ENCODE measurements around the gene LDLRAD4.

The LDLRAD4 gene

DNA sequence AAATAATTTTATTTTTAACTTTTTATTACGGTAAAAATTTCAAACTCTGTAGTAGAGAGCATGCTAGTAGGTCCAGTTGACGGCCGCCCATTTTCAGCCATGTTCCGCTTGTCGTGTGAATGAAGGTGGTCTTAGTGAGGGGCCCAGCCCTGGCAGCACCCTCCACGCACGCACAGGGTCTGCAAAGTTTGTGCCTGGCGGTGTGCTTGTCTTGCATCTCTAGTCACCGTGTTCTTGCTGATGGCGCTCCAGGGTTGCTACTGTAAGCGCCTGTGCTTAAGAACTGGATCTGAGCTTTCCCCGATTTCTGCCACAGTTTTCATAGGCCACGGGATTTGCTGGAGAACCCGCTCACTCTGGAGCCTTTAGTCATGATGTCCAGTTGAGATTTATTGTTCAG, 28.9 kb downstream of the LDLRAD4 start:
- TF ChIP-seq SP1 (IDR thresholded peaks at IDR 0.05): no peak
- no peak for TF ChIP-seq HDGF (IDR thresholded peaks at IDR 0.05; ENCODE audit: borderline replicate concordance)
- no peak for TF ChIP-seq FOXM1 (IDR thresholded peaks at IDR 0.05; ENCODE audit: borderline replicate concordance)
- no peak for TF ChIP-seq CTBP1 (IDR thresholded peaks at IDR 0.05; ENCODE audit: borderline replicate concordance)
- TF ChIP-seq LEF1 (IDR thresholded peaks at IDR 0.05; ENCODE audit: borderline replicate concordance): no peak
- no peak for TF ChIP-seq FOXA1 (IDR thresholded peaks at IDR 0.05)
- TF ChIP-seq L3MBTL2 (conservative IDR thresholded peaks at IDR 0.05): no peak
- TF ChIP-seq, protein P1, sequence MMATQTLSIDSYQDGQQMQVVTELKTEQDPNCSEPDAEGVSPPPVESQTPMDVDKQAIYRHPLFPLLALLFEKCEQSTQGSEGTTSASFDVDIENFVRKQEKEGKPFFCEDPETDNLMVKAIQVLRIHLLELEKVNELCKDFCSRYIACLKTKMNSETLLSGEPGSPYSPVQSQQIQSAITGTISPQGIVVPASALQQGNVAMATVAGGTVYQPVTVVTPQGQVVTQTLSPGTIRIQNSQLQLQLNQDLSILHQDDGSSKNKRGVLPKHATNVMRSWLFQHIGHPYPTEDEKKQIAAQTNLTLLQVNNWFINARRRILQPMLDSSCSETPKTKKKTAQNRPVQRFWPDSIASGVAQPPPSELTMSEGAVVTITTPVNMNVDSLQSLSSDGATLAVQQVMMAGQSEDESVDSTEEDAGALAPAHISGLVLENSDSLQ (IDR thresholded peaks at IDR 0.05): no peak
- no peak for DNase-seq (ENCODE audit: extremely low spot score)
- CTCF ChIA-PET: no interaction called here
- POLR2A ChIA-PET: no interaction called here

DNA sequence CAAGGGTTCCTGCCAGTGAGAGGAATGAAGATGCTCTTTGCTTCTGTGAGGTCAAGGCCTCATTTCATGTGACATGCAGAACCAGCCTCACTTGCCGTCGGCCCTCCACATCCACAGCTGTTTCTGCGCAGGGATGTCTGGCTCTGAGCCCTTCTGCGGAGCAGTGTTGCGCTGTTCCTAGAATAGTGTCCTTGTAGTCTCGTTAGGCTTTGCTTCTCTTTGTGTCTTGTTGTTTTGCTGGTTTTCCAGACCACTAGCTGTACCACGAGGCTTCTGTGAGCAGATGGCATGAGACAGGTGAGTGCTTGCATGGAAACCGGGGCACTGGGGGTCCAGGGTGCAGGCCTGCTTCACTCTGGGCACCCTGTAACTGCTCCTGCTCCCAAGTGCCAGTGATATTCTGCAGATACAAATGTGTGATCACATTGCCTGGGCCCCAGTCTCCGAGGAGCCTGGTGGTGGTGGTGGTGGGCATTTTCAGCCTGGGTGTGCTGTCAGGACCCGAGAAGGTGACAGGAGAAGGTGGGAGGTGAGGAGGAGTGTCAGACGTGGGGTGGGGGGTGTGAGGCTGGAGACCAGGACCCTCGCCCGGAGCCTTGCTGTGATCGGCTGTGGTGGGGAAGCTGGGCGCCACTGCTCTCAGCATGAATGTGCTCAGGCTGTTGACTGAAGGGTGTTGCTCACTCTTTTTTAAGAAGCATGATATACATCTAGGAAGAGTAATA, 34.3 kb downstream of the LDLRAD4 start:
- DNase-seq (ENCODE audit: extremely low spot score): no peak
- CTCF ChIA-PET: no interaction called here
- POLR2A ChIA-PET: no interaction called here
- TF ChIP-seq FOXK2 (IDR thresholded peaks at IDR 0.05) (no peak), FOXA1 (IDR thresholded peaks at IDR 0.05) (no peak), BHLHE40 (IDR thresholded peaks at IDR 0.05; ENCODE audit: borderline replicate concordance) (no peak), FOXM1 (IDR thresholded peaks at IDR 0.05; ENCODE audit: borderline replicate concordance) (no peak), ELF4 (IDR thresholded peaks at IDR 0.05) (no peak), ARNT (IDR thresholded peaks at IDR 0.05) (no peak), CTBP1 (IDR thresholded peaks at IDR 0.05; ENCODE audit: borderline replicate concordance) (no peak)

GRCh38 chr18:13253786-13254688, 35.5 kb downstream of the LDLRAD4 start:
- TF ChIP-seq NFRKB (IDR thresholded peaks at IDR 0.05) (no peak), BHLHE40 (IDR thresholded peaks at IDR 0.05; ENCODE audit: borderline replicate concordance) (no peak), L3MBTL2 (conservative IDR thresholded peaks at IDR 0.05) (no peak), LEF1 (IDR thresholded peaks at IDR 0.05; ENCODE audit: borderline replicate concordance) (no peak), FOXA1 (IDR thresholded peaks at IDR 0.05) (no peak), FOXK2 (IDR thresholded peaks at IDR 0.05) (no peak), FOXM1 (IDR thresholded peaks at IDR 0.05; ENCODE audit: borderline replicate concordance) (no peak), HDGF (IDR thresholded peaks at IDR 0.05; ENCODE audit: borderline replicate concordance) (no peak), ZNF384 (IDR thresholded peaks at IDR 0.05) (no peak), SP1 (IDR thresholded peaks at IDR 0.05) (no peak), ARNT (IDR thresholded peaks at IDR 0.05) (no peak), TARDBP (IDR thresholded peaks at IDR 0.05) (no peak), CTBP1 (IDR thresholded peaks at IDR 0.05; ENCODE audit: borderline replicate concordance) (no peak), ELF4 (IDR thresholded peaks at IDR 0.05) (no peak), SUZ12 (IDR thresholded peaks at IDR 0.05) (no peak)
- TF ChIP-seq, protein P1 (IDR thresholded peaks at IDR 0.05): no peak
- ChIA-PET POLR2A (no interaction called here), CTCF (no interaction called here)
- DNase-seq (ENCODE audit: extremely low spot score): no peak

GRCh38 chr18:13254971-13255927, 36.7 kb downstream of the LDLRAD4 start:
- TF ChIP-seq SP1 (IDR thresholded peaks at IDR 0.05): no peak
- no peak for TF ChIP-seq NFRKB (IDR thresholded peaks at IDR 0.05)
- POLR2A ChIA-PET: no interaction called here
- no peak for DNase-seq (ENCODE audit: extremely low spot score)
- CTCF ChIA-PET: no interaction called here

DNA sequence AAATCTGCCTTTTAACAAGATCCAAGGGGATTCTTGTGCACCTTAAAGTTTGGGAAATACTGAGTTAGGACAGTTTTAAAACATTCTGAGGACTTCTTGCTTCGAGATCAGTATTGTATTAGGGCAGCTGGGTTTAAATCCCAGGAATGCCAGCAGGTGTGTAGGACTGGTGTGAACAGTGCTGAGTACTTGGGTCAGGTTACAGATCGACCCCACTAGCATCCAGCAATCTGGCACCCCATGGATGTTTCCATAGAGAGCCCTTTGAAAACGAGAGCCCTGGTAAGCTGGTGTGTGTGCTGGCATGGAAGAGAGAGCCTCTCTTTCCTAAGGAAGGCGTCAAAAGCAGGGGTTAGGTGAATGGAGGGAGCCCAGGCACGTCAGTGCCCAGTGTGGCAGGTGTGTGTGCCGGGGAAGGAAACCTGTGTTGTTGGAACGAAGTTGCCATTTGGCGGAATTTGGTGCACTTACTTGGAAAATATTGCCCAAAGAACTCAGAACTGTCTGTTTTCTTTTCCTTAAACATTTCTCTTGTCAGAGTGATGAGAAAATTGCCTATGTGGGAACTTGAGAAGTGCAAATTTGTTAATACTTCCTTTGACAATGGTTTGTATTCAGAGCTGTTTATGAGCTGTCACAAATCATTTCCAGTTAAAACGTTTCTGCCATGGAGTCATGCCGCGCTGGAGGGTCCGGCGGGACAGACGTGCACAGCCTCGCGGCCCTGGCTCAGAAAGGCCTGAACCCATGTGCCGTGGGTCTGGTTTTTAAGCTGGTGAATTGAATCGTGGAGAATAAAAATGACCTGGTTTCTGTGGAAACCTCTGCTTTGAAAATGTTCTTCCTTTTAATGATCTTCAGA, 38.1 kb downstream of the LDLRAD4 start:
- DNase-seq (ENCODE audit: extremely low spot score): no peak
- POLR2A ChIA-PET: no interaction called here
- TF ChIP-seq FOXA1 (IDR thresholded peaks at IDR 0.05): no peak
- no peak for TF ChIP-seq SUZ12 (IDR thresholded peaks at IDR 0.05)
- TF ChIP-seq CTBP1 (IDR thresholded peaks at IDR 0.05; ENCODE audit: borderline replicate concordance): no peak
- TF ChIP-seq TARDBP (IDR thresholded peaks at IDR 0.05): no peak
- TF ChIP-seq SP1 (IDR thresholded peaks at IDR 0.05): no peak
- TF ChIP-seq FOXM1 (IDR thresholded peaks at IDR 0.05; ENCODE audit: borderline replicate concordance): no peak
- no peak for TF ChIP-seq BHLHE40 (IDR thresholded peaks at IDR 0.05; ENCODE audit: borderline replicate concordance)
- TF ChIP-seq LEF1 (IDR thresholded peaks at IDR 0.05; ENCODE audit: borderline replicate concordance): no peak
- no peak for TF ChIP-seq ARNT (IDR thresholded peaks at IDR 0.05)
- no peak for TF ChIP-seq NFRKB (IDR thresholded peaks at IDR 0.05)
- no peak for TF ChIP-seq ELF4 (IDR thresholded peaks at IDR 0.05)
- no peak for TF ChIP-seq ZNF384 (IDR thresholded peaks at IDR 0.05)
- no peak for TF ChIP-seq L3MBTL2 (conservative IDR thresholded peaks at IDR 0.05)
- no peak for TF ChIP-seq HDGF (IDR thresholded peaks at IDR 0.05; ENCODE audit: borderline replicate concordance)
- TF ChIP-seq FOXK2 (IDR thresholded peaks at IDR 0.05): no peak
- TF ChIP-seq, protein P1 (IDR thresholded peaks at IDR 0.05): no peak
- CTCF ChIA-PET: no interaction called here

Measured in HEK293T (cell line).